A673 (cell line): ENCODE results near the gene CCR8. TPM values are rescaled to one million over a fixed set of nuclear protein-coding genes. Genes with fewer than 3 reads are reported as not detected.
"Not testable (repeated sequence)": the region's sequence is repeated elsewhere in the genome, so short reads cannot be mapped to it uniquely, and the experiment has no call there.

Experiments used
- BruUV-seq: library from RNA; stranded (reverse); fragments of 400-500 nt; replicated peaks from 2 replicates; lab custom pipeline; 2021; lab: Mats Ljungman, UMichigan
- CTCF ChIA-PET: fragments of 300-600 bp; sonication (Branson Sonifier 250); formaldehyde crosslinking; loops from one replicate; lab custom pipeline; 2022; ENCODE audit warnings: antibody characterized with exemption; lab: Charles Lee
- POLR2A ChIA-PET: fragments of 300-600 bp; sonication (Branson Sonifier 250); formaldehyde crosslinking; loops from one replicate; lab custom pipeline; 2022; ENCODE audit warnings: antibody characterized with exemption; ENCODE audit not compliant: low non-redundant PET; lab: Charles Lee
- DNase-seq: peaks from one replicate; pipeline ENCODE4 v3.0.0-alpha.2; 2015; ENCODE audit warnings: low spot score
- H3K27ac ChIP-seq: fragments of 200-600 bp; sonication (generic); 2 replicates; pipeline ENCODE4 v1.5.1; 2016; ENCODE audit warnings: mixed run types, low read depth, mild to moderate bottlenecking, mixed read lengths, antibody characterized with exemption, low read length; ENCODE audit not compliant: poor library complexity, severe bottlenecking
- H3K27me3 ChIP-seq: fragments of 200-600 bp; sonication (generic); replicated peaks from 2 replicates; pipeline ENCODE4 v1.6.1; 2017; ENCODE audit warnings: mixed run types, low read depth, mild to moderate bottlenecking, mixed read lengths, antibody characterized with exemption, low read length; ENCODE audit not compliant: insufficient read depth, poor library complexity
- H3K36me3 ChIP-seq: fragments of 200-600 bp; sonication (generic); 2 replicates; pipeline ENCODE4 v1.6.1; 2016; ENCODE audit warnings: mixed run types, mild to moderate bottlenecking, mixed read lengths, antibody characterized with exemption, low read length; ENCODE audit not compliant: insufficient read depth, poor library complexity, severe bottlenecking
- H3K4me1 ChIP-seq: fragments of 200-600 bp; sonication (generic); 2 replicates; pipeline ENCODE4 v1.6.1; 2017; ENCODE audit warnings: mixed run types, mild to moderate bottlenecking, mixed read lengths, antibody characterized with exemption, low read length; ENCODE audit not compliant: insufficient read depth, poor library complexity, severe bottlenecking
- H3K4me3 ChIP-seq: fragments of 200-600 bp; sonication (generic); 2 replicates; pipeline ENCODE4 v1.5.1; 2016; ENCODE audit warnings: low read depth, mixed run types, mild to moderate bottlenecking, mixed read lengths, low read length; ENCODE audit not compliant: poor library complexity, severe bottlenecking
- H3K9me3 ChIP-seq: fragments of 200-600 bp; sonication (generic); 2 replicates; pipeline ENCODE4 v1.6.1; 2016; ENCODE audit warnings: mixed run types, low read depth, mild to moderate bottlenecking, mixed read lengths, antibody characterized with exemption, low read length; ENCODE audit not compliant: poor library complexity, severe bottlenecking
- EZH2 ChIP-seq: fragments of 200-600 bp; sonication (generic); IDR thresholded peaks from 2 replicates; pipeline ENCODE4 v1.6.1; 2017; ENCODE audit warnings: borderline replicate concordance, low read depth, mild to moderate bottlenecking, mixed read lengths, antibody characterized with exemption, low read length; ENCODE audit not compliant: poor library complexity, severe bottlenecking
- intact Hi-C: fragments of 100-400 bp; cut with micrococcal nuclease; formaldehyde crosslinking; loops from one replicate; pipeline ENCODE4 v1.10.0; 2022; ENCODE audit not compliant: unreplicated experiment
- total RNA-seq: library from RNA; stranded (reverse); gene quantifications from 2 replicates; pipeline ENCODE4 v1.2.3, GENCODE V29; 2021
- TF ChIP-seq, protein P1 (sequence below): fragments of 300-800, 200-600 bp; sonication (generic); conservative IDR thresholded peaks from 2 replicates; pipeline ENCODE4 v1.5.1; 2017; ENCODE audit warnings: low read depth, mild to moderate bottlenecking, antibody characterized with exemption, low read length, moderate library complexity, mixed read lengths

The CCR8 gene
- total RNA-seq, 1 experiment from 2014 or later: not detected

DNA sequence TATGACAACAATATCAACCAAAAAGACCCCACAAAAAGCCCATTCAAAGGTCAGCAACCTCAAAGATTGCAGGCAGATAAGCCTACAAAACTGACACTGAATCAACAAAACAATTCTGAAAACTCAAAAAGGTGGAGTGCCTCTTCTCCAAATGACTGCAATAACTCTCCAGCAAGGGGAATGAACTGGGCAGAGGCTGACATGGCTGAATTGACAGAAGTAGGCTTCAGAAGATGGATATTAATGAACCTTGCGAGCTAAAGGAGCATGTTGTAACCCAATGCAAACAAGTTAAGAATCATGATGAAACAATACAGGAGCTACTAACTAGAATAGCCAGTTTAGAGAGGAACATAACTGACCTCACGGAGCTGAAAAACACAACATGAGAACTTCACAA, 33.3 kb downstream of the CCR8 start:
- no peak overlapping the region for H3K4me3 ChIP-seq
- H3K9me3 ChIP-seq: no peaks in the 10 kb centered on the region
- no peaks in the 10 kb centered on the region for H3K27me3 ChIP-seq
- ChIA-PET CTCF (no interaction called here), POLR2A (no interaction called here)
- BruUV-seq: no TSS peak
- H3K4me1 ChIP-seq: no peaks in the 10 kb centered on the region
- no peak for DNase-seq
- H3K27ac ChIP-seq: no peak overlapping the region
- TF ChIP-seq EZH2: no peak
- TF ChIP-seq, protein P1, sequence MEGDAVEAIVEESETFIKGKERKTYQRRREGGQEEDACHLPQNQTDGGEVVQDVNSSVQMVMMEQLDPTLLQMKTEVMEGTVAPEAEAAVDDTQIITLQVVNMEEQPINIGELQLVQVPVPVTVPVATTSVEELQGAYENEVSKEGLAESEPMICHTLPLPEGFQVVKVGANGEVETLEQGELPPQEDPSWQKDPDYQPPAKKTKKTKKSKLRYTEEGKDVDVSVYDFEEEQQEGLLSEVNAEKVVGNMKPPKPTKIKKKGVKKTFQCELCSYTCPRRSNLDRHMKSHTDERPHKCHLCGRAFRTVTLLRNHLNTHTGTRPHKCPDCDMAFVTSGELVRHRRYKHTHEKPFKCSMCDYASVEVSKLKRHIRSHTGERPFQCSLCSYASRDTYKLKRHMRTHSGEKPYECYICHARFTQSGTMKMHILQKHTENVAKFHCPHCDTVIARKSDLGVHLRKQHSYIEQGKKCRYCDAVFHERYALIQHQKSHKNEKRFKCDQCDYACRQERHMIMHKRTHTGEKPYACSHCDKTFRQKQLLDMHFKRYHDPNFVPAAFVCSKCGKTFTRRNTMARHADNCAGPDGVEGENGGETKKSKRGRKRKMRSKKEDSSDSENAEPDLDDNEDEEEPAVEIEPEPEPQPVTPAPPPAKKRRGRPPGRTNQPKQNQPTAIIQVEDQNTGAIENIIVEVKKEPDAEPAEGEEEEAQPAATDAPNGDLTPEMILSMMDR: no peak
- intact Hi-C loops: no loop called here
- no peaks in the 10 kb centered on the region for H3K36me3 ChIP-seq

DNA sequence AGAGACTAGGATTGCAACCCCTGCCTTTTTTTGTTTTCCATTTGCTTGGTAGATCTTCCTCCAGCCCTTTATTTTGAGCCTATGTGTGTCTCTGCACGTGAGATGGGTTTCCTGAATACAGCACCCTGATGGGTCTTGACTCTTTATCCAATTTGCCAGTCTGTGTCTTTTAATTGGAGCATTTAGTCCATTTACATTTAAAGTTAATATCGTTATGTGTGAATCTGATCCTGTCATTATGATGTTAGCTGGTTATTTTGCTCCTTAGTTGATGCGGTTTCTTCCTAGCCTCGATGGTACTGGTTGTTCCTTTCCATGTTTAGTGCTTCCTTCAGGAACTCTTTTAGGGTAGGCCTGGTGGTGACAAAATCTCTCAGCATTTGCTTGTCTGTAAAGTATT, 40.9 kb downstream of the CCR8 start:
- DNase-seq, CTCF ChIA-PET, intact Hi-C loops: not testable (repeated sequence)

DNA sequence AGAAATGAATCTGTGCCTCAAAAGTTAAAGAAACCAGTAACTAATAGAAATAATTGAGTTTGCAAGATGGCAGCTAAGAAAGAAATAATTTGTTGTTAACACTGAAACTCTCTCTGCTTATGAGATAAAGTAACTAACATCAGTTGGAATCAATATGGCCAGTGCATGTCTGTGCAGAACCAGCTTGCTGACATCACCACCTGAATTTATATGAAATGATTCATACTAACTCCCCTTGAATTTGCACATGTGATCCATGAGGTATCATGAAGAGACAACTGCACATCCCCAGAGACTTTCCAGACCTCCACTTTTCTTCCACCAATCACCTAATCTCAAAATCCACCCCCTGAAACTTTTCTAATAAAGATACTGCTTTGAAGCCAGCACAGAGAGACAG, 43.3 kb downstream of the CCR8 start:
- Histone ChIP-seq H3K9me3 (no peaks in the 10 kb centered on the region), H3K27me3 (peaks cover 15% of the 10 kb centered on the region), H3K27ac (no peak overlapping the region), H3K4me1 (no peaks in the 10 kb centered on the region), H3K36me3 (no peaks in the 10 kb centered on the region), H3K4me3 (no peak overlapping the region)
- TF ChIP-seq, protein P1: no peak
- no peak for TF ChIP-seq EZH2
- BruUV-seq: no TSS peak
- no peak for DNase-seq
- intact Hi-C loops: no loop called here
- POLR2A ChIA-PET: no interaction called here
- CTCF ChIA-PET: no interaction called here

More for the DNA sequence above, 40.9 kb downstream of the CCR8 start:
- H3K4me1 ChIP-seq, POLR2A ChIA-PET, H3K9me3 ChIP-seq, H3K36me3 ChIP-seq, H3K27me3 ChIP-seq, H3K4me3 ChIP-seq, BruUV-seq, H3K27ac ChIP-seq: not testable (repeated sequence)

DNA sequence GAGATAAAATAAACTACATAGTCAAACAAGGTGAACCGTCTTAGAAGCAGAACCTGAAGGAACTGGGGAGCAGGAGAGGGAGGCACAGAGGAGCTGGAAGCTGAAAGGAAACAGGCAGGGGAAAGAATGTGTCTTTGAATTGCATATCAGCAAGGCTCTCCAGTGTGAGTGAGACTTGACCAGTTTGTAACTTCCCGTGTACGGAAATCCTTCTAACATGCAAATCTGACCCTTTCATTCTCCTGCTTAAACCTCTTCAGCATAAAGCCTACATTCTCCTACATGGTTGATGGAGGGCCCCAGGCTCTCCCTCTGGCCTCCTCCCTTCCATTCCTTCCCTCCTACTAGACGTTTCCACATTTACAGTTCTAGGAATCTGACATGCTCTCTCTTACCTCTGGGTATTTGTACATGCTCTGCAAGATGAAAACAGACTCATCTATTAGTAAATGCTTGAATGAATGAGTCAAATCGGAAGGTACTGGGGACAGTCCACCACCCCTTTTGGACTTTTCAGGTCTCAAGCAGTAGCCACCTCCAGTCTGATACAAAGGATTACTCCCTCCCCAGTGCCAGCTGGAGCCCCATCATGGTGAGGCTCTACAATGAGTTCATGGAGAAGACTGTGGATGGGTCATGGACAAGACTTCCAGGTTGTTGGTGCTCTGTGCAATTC, 47.6 kb downstream of the CCR8 start:
- H3K4me3 ChIP-seq: no peak overlapping the region
- no peaks in the 10 kb centered on the region for H3K4me1 ChIP-seq
- peaks cover 15% of the 10 kb centered on the region for H3K27me3 ChIP-seq
- no TSS peak for BruUV-seq
- H3K36me3 ChIP-seq: no peaks in the 10 kb centered on the region
- intact Hi-C loops: no loop called here
- TF ChIP-seq, protein P1: no peak
- no peak for TF ChIP-seq EZH2
- DNase-seq: no peak
- ChIA-PET POLR2A (no interaction called here), CTCF (no interaction called here)
- H3K9me3 ChIP-seq: no peaks in the 10 kb centered on the region
- no peak overlapping the region for H3K27ac ChIP-seq
